Retinal pigment epithelial cell (primary cell): ENCODE results near the gene ARNT2.
"Not testable (repeated sequence)": the region's sequence is repeated elsewhere in the genome, so short reads cannot be mapped to it uniquely, and the experiment has no call there.

Experiments
- DNase-seq: peaks from one replicate; pipeline ENCODE4 v3.0.0-alpha.2; 2010; ENCODE audit warnings: low read depth
- H3K4me3 ChIP-seq: 2 replicates; pipeline ENCODE4 v1.5.1; 2011; ENCODE audit warnings: mild to moderate bottlenecking, low read length, control low read depth, moderate library complexity
- CTCF ChIP-seq: conservative IDR thresholded peaks from 2 replicates; pipeline ENCODE4 v1.5.1; 2011; ENCODE audit warnings: low read depth, low read length, control low read depth, inconsistent platforms

Gene ARNT2

GRCh38 chr15:80507638-80508316, 103.6 kb downstream of the ARNT2 start:
- H3K4me3 ChIP-seq: no peak overlapping the region
- TF ChIP-seq CTCF: no peak
- DNase-seq: no peak

GRCh38 chr15:80508783-80509182, 104.6 kb downstream of the ARNT2 start:
- no peak overlapping the region for H3K4me3 ChIP-seq
- TF ChIP-seq CTCF: no peak
- DNase-seq: no peak

GRCh38 chr15:80509800-80510199, 105.6 kb downstream of the ARNT2 start:
- TF ChIP-seq CTCF: no peak
- no peak overlapping the region for H3K4me3 ChIP-seq
- DNase-seq: no peak

- H3K4me3 ChIP-seq, DNase-seq: not testable (repeated sequence)
Observed at GRCh38 chr15:80510985-80511384, 106.8 kb downstream of the ARNT2 start.

GRCh38 chr15:80512726-80513660, 108.8 kb downstream of the ARNT2 start:
- H3K4me3 ChIP-seq: no peak overlapping the region
- TF ChIP-seq CTCF: peak; percentile 54
- DNase-seq: no peak

- no peak overlapping the region for H3K4me3 ChIP-seq
- no peak for TF ChIP-seq CTCF
- DNase-seq: no peak
Observed at GRCh38 chr15:80514071-80514780, 110.0 kb downstream of the ARNT2 start.

GRCh38 chr15:80517290-80517689, 113.1 kb downstream of the ARNT2 start:
- no peak for DNase-seq
- H3K4me3 ChIP-seq: no peak overlapping the region
- no peak for TF ChIP-seq CTCF
